IPS DF 4.7 (cell line): ENCODE results near the gene RASSF8.

ENCODE experiments used
- DNase-seq: peaks from one replicate; pipeline ENCODE4 v3.0.0-alpha.2; 2013; ENCODE audit warnings: low spot score; ENCODE audit errors: extremely low read depth

The RASSF8 gene

DNA sequence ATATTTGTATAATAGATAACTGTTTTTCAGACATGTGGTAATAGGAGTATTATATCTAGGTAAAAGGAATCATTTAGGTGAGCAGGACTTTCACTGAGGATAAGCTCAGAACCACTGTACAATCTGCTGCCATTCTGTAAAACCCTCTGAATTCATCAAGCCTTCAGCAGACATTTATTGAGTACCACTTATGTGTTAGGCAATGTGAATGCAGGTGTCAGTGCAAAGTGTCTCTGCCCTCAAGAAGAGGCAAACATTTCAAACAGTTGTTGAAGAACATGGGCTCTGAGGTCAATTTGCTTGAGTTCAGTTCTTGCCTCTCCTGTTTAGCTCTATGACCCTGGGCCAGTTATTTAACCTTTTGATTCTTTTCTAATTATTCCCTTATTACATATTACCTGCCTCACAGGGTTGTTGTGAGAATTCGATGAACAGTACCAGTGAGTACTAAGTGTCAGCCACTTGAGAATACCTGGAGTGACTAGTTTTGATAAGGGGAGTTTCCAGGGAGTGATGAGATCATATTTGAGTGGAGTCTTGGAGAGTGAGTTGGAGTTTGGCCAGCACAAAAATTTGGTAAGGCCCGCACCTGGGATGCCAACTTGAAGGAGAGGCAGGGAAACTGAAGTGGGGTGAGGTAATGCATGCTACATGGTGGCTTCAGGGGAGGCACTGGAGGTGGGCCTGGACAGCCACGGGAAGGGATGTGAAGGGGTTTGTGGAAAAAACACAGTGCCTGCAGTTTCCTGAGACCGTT is 33.7 kb downstream of the RASSF8 start:
- no peak for DNase-seq

DNA sequence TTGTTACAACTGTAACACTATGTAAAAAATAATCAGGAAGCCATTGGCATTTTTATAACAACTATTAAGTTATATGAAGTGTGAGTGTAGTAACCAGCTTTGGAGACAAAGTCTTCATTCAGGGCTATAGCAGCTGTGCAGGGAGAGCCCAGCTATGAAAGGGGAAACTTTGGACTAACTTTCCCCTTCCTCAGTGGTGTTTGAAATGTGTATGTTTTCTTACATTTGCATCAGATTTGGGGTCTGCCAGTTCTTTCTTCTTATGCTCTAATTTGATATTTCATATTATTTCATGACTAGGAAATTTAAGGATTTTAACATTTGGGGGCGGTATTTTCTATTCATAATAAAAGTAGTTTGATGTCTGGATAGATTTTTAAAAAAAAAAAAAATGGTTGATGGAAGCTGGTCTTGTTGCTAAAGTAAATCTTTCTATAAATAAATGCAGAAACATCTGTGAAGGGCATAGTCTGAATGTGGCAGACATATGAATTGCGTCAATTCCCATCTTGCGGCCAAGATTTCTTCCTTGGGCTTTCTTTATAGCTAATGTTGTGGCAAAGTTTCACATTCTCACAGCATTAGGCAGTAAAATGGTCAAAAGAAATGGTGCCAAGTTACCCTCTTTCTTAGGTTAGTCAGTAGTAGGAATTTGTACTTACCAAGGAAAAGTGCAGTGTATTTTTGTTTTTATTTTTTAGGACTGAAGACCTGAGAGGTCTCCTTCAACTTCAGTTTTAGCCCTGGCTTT is 35.6 kb downstream of the RASSF8 start:
- DNase-seq: no peak

DNA sequence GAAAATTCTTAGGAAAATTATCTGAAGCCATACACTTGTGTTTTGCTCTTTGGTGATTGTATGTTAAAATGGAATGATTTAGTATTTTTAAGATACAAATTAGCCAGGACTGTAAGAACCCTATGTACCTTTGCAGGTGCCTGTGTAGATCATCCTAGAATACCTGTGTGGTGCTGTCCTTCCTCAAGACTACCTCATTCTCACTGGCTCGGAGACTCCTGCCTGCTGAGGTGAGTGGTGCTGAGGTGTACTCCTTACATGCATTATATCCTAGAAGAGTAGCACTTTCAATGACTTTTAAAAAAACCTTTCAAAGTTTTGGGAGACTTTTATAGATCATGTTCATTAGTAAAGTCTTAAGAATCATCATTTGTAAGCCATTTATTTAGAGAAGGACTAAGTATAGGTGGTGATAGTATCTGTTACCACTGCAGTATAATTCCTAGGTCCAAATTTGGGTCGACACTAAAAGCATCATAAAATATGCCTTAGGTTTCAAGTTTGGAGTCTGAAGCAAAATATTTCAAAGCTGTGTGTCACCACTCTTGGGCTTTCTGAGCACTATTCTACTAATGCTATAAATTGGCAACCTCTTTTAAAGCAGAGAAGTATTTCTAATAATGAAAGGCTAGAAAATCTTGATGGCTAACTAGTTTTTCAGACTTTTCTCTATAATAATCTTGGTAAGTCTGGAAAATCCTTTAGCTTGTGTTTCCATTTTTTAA is 36.6 kb downstream of the RASSF8 start:
- DNase-seq: peak; percentile 36

DNA sequence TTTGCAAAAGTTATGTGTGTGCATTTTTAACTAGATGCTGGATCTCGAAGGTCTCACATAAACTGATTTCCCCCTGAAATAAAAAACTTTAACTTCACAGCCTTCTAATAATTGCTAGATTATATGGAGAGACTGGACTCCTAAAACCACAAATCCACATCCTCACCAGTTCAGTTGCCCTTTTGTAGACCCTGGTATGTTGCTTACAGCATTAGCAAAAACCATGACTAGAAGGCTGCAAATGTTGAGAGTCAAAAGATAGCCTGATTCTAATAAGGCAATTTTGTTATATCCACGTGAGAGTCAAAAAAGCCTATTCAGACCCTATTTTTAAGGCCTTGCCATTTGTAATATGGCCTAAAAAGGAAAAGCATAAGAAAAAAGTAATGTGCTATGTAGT is 37.4 kb downstream of the RASSF8 start:
- no peak for DNase-seq

DNA sequence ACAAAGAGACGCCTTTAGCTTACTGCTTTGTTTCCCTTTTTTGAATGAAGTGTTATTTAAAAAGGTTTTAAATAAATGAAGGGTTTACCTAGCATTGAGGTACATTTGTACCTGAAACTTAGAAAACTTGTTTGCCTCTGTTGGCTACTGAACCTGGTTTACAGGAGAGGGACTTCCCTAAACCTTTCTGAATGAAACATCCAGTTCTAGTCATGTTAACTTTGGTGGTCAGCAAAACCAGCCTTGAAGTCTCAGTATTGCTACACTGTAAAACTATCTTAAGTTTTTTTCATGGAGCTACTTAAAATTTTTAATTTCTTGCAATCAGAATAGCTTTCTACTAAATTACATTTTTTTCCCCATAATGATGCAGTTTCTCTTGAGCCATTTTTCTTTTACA is 38.2 kb downstream of the RASSF8 start:
- DNase-seq: no peak

DNA sequence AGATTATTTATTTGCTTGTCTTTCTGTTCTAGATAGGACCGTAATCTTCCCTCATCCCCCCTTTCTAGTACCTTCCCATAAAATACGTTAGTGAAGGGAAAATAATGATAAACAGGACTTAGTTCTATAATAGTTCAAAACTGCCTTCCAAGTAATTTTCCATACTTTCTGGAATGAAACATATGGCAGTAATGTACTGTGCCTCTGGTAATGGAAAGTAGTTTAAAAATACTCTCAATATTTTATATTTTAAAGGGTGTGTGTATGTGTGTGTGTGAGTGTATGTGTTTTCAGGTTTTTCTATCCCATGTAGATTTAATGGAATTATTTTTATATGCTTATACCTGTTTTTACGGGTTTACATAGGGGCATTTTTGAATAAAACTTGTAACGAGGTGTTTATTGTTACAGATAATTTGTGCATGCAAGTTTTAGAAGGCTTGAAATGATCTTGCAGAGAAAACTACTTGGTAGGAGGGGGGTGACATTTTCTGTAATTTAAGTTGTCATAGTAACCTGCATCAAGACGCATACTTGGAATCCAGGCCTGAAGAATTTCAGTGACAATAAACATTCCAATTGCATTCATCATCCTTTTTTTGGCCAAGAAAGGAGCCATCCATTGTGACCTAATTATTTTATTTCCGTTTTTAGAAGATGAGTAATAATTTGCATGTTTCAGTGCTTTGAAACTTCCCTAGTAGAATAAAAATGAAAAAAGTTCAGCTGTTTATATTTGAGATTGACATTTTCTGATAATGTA is 38.9 kb downstream of the RASSF8 start:
- peak; percentile 53 for DNase-seq

DNA sequence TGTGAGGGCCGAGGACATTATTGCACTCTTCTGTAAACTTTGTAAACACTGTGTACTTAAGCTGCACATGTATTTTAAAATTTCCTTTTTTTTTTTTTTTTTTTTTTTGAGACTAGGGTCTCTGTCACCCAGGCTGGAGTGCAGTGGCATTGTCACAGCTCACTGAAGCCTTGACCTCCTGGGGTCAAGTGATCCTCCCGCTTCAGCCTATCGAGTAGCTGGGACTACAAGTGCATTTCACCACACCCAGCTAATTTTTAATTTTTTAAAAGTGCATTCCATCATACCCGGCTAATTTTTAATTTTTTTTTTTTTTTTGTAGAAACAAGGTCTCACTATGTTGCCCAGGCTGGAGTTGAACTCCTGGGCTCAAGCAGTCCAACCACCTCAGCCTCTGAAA is 42.4 kb downstream of the RASSF8 start:
- no peak for DNase-seq

DNA sequence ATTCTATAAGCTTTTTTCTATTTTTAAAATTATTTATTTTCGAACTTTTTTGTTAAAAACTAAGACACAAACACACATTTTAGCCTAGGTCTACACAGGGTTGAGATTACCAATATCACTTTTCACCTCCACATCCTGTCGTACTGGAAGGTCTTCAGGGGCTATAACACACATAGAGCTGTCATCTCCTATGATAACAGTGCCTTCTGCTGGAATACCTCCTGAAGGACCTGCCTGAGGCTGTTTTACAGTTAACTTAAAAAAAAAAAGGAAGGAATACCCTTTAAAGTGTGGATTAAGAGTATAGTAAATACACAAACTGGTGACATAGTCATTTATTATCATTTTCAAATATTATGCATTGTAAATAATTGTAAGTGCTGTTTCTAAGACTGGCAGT is 43.0 kb downstream of the RASSF8 start:
- no peak for DNase-seq

DNA sequence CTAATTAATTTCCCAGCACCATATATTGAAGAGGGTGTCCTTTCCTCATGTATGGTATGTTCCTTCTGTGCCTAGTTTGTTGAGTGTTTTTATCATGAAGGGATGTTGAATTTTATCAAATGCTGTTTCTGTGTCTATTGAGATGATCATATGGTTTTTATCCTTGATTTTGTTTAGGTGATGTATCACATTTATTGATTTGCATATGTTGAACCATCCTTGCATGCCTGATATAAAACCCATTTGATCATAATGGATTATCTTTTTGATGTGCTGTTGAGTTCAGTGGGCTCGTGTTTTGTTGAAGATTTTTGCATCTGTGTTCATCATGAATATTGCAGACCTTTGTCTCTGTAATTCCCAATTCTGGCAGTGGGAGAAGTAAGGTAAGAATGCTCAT is 44.6 kb downstream of the RASSF8 start:
- no peak for DNase-seq

DNA sequence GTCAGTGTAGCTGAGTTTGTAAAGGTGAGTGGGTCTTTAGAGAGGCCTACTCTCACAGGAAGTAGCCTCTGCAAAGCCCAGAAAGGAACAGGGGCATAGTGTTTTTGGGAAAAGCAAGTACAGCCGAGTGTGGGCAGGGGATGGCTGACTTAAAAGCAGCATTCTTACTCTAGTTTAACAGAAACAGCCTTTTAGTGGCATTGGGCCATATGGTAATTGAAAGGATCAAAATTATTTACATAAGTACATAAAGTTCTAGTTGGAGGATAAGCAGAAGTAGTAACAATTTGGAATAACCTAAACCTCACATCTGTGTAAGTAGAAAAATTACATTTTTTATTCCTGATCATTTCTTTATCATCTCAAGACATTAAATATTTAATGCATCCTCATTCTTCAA is 49.1 kb downstream of the RASSF8 start:
- no peak for DNase-seq

DNA sequence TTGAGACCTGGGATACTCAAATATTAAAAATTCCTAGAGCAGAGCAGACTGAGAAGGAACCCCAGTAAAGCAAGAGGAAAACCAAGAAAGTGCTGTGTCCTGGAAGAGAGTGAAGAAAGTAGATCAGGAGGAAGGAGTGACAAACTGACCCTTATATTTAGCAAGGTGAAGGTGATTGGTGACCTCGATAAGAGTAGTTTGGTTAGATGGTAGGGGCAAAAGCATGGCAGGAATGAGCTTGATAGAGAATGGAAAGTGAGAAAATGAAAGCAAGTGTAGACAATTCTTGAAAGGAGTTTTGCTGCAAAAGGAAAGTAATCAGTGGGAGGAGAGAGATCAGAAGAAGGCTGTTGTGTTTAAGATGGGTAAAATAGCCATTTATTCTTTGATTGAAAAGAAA is 51.1 kb downstream of the RASSF8 start:
- DNase-seq: no peak

DNA sequence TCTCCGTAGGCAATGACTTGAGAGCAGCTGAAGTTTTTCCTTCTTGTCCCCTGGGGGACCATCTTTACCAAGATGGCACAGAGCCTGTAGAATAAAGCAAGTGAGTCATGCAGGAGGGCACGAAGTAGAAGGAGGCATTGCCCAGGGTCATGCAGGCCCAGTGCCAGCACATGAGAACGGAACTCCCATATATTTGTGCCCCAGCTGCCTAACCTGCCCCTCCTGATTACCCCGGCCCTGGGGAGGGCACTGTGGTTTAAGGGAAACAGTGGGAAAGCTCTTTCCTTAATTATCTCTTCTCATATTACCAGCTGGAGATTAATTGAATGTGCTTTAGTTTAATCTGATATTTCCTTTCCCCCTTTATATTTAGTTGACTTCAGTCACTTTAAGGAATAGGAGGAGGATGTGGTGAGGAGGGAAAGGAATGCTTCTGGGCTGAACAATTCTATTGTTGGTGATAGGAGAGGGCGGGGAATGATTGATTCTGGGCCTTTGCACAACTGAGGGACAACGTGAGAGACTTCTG is 51.9 kb downstream of the RASSF8 start:
- no peak for DNase-seq

DNA sequence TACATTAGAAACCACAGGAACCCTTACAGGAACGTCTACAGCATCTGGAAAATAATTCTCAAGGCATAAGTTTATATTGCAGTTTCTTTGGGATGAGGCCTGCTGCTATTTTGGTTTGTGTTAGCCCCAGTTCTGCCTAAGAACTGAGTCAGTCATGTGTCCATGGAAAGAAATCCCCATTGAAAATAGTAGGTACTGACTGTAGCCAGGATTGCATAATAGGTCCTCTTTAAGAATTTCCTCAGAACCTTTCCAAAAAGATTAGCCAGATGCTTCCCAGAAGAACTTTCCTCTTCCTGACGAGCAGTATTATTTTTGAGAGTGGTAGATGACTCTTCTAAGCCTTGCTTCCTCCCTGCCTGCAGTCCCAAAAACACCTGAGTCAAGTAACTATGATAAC is 52.6 kb downstream of the RASSF8 start:
- no peak for DNase-seq

DNA sequence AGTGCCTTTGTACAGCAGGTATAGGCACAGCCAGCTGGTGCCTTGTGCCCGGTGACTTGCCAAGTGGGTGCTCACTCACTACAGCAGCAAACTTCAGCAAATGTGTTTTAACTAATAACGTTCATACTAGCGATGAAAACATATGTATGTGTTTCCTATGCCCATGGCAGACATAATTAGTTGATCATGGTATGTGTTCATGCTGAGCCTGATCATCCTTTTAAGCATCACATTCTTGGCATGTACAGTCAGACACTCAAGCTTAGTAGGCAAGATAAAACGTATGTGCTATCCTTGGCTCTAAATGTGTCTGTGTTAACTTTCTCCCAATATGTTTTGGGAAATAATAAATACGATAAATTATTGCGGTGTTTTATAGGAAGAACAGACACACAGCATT is 55.6 kb downstream of the RASSF8 start:
- no peak for DNase-seq

DNA sequence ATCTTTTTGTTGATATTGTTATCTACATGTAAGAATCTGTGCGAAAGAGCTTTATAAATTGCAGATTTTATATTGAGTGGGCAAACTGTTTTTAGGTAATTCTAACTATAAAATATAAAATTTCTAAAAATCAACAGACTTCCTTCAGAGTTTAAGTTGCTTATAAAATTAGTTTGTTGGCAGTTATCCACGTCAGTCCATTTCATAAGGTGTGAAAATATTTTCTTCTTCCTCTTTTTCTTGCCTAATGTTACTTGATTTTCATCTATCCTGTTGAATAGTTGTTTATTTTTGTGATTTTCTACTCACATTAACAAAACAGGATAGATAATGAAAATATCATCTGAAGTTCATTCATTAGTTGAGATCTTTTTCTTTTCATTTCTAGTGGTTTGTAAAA is 58.0 kb downstream of the RASSF8 start:
- no peak for DNase-seq

DNA sequence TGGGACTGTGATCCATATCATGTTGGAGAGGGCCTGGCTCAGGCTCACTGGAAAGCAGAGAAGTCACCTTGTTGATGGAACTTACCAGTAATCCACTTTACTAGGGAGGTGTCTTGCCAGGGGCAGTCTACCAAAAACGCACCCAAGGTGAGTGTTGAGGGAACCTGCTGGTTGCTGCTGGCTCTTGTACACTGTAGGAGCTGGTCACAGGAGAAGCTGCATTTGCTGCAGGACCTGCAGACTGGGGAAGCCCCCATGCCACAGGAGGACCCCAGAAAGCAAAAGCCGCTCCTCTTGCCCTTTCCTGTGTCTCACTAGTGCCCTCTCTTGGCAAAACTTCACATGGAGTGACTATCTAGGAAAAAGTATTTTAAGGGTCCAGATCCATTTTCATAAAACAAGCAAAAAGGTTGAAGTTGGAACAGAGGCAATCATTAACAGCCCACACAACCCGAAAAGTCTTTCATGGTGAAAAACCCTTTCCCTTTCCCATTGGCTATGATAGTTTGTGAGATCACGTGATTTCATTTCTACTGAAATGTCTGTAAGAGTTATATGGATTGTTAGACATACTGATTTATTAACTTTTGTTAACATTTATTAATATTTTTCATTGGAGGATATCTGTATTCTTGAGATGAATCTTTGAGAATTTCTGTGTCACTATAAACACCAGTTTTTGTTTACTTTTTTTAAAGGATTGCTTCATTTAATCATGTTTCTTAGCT is 59.2 kb downstream of the RASSF8 start:
- peak; percentile 66 for DNase-seq

DNA sequence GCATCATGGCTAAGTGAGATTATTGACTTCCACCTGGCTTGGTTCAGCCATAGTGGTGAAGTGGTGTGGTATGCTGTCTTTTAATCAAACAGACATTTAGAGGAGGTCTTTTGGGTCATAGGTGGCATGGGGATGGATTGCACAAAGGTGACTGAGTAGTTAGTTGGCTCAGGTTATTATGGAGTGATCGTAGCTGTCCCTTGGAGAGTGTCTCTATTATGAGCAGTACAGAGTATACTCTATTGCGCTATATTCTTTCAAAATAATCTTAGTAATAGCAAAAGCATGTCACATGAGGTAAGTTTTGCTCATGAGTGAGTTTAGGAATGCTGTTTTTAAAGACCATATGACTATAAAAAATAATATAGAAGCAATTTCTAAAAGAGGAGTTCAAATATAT is 60.4 kb downstream of the RASSF8 start:
- no peak for DNase-seq

DNA sequence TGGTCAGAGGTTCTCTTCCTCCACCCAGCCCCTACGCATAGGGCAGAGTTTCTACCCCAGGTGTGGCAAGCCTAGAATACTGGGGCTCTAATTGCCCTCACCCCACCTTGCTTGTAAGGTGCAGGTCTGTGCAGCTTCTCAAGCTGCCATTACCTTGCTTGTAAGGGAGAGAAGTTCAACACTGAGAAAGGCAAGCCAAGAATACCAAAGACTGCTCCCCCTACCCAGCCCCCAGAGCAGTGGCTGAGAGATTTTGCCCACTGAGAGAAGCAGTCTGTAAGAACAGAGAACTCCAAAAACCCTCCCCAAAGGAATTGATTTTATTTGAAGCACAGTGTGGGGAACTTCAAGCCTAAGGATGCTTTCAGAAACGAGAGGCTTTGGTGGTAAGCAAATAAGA is 63.1 kb downstream of the RASSF8 start:
- DNase-seq: no peak

DNA sequence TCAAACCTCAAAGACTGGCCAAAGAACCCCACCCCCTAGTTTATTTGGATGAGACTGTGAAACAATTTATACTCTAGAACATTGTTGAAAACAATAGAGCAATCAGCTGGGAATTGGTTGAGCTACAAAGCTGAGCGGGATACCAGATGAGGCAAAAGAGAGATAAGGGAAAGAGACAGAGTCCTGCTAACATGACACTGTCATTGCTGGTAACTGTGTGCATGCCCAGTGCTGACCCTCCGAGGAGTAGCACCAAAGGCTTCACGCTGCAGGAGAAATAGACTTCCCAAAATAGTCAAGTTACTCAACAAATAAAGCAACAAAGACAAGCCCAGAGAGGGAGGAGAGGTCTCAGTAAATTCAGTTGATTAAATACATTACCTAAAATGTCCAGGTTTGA is 63.6 kb downstream of the RASSF8 start:
- no peak for DNase-seq

DNA sequence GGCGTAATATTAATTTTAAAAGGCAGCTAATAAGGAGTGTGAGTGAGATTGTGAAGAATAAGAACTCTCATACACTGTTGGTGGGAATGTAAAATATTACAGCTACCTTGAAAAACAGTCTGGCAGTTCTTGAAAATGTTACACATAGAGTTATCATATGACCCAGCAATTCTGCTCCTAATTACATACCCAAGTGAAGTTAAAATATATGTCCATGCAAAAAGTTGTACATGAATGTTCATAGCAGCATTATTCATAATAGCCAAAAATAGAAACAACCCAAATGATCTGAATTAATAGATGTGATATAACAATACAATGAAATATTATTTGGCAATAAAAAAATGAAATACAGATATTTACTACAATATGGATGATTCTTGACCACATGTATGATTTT is 68.2 kb downstream of the RASSF8 start:
- DNase-seq: no peak

DNA sequence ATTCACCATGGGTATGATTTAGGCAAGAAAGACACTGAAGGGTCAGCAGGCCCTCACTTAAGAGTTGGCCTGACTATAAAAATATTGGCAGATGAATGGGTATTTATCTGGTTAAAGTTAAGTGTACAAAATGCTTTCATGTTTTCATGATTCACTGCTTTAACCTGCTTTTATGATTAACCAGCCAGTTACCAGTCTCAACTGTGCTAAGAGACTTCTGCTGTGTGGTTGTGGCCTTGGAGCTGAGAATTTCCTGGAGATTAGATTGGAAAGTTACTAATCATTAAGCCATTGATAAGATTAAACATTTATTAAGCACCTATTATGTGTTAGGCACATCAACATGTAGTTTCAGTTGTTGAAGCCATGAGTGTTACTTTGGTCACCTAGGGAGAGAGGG is 68.9 kb downstream of the RASSF8 start:
- DNase-seq: no peak
